HepG2 (cell line): ENCODE data around the gene BABAM1. TPM values are rescaled to one million over a fixed set of nuclear protein-coding genes. Genes with fewer than 3 reads are reported as not detected.

Source experiments
- AGO2 ChIP-seq: fragments of 200-400 bp; formaldehyde crosslinking; optimal IDR thresholded peaks from 2 replicates; pipeline ENCODE3; 2017; ENCODE audit warnings: mild to moderate bottlenecking, low read depth, low read length, moderate library complexity
- AHR ChIP-seq: IDR thresholded peaks from 2 replicates; pipeline ENCODE4 v1.6.1; 2018; ENCODE audit warnings: missing genetic modification reagents, missing compliant biosample characterization
- CEBPG ChIP-seq: IDR thresholded peaks from 2 replicates; pipeline ENCODE4 v1.6.1; 2016
- DMAP1 ChIP-seq: IDR thresholded peaks from 2 replicates; pipeline ENCODE4 v1.6.1; 2016
- EEA1 ChIP-seq: sonication (generic); formaldehyde crosslinking; IDR thresholded peaks from 2 replicates; pipeline ENCODE4 v1.5.1; 2020; ENCODE audit warnings: mild to moderate bottlenecking, missing genetic modification reagents, borderline replicate concordance
- FOSL2 ChIP-seq: sonication (generic); formaldehyde crosslinking; IDR thresholded peaks from 2 replicates; pipeline ENCODE4 v1.4.0; 2020; ENCODE audit warnings: missing genetic modification reagents
- GZF1 ChIP-seq: sonication (generic); formaldehyde crosslinking; IDR thresholded peaks from 2 replicates; pipeline ENCODE4 v1.5.1; 2020; ENCODE audit warnings: mild to moderate bottlenecking, missing genetic modification reagents
- IRF2 ChIP-seq: IDR thresholded peaks from 2 replicates; pipeline ENCODE4 v1.6.1; 2018; ENCODE audit warnings: missing genetic modification reagents, missing compliant biosample characterization
- KDM2A ChIP-seq: sonication (generic); formaldehyde crosslinking; IDR thresholded peaks from 2 replicates; pipeline ENCODE4 v1.4.0; 2020; ENCODE audit warnings: low read depth, missing genetic modification reagents, borderline replicate concordance
- KLF9 ChIP-seq: IDR thresholded peaks from 2 replicates; pipeline ENCODE4 v1.6.1; 2016; ENCODE audit warnings: low read depth
- MTA1 ChIP-seq: sonication (generic); formaldehyde crosslinking; IDR thresholded peaks from 2 replicates; pipeline ENCODE4 v1.4.0; 2020; ENCODE audit warnings: missing genetic modification reagents, mild to moderate bottlenecking, borderline replicate concordance
- PITX1 ChIP-seq: sonication (generic); formaldehyde crosslinking; IDR thresholded peaks from 2 replicates; pipeline ENCODE4 v1.5.1; 2020; ENCODE audit warnings: mild to moderate bottlenecking, missing genetic modification reagents
- POLR2G ChIP-seq: fragments of 200-400 bp; formaldehyde crosslinking; IDR thresholded peaks from 2 replicates; pipeline ENCODE4 v1.6.1; 2018; ENCODE audit warnings: mild to moderate bottlenecking, low read depth, low read length, moderate library complexity
- TEAD3 ChIP-seq: optimal IDR thresholded peaks from 2 replicates; pipeline ENCODE3; 2016; ENCODE audit warnings: borderline replicate concordance
- ZBTB38 ChIP-seq: sonication (generic); formaldehyde crosslinking; IDR thresholded peaks from 2 replicates; pipeline ENCODE4 v1.5.1; 2020; ENCODE audit warnings: mild to moderate bottlenecking, missing genetic modification reagents
- ZNF207 ChIP-seq: fragments of 450-650 bp; IDR thresholded peaks from 2 replicates; pipeline ENCODE4 v1.6.1; 2016; ENCODE audit warnings: antibody characterized with exemption, borderline replicate concordance
- ZNF224 ChIP-seq: sonication (generic); formaldehyde crosslinking; IDR thresholded peaks from 2 replicates; pipeline ENCODE4 v1.5.0; 2020; ENCODE audit warnings: mild to moderate bottlenecking, missing genetic modification reagents
- ZNF256 ChIP-seq: sonication (generic); formaldehyde crosslinking; conservative IDR thresholded peaks from 2 replicates; pipeline ENCODE4 v1.4.0; 2020; ENCODE audit warnings: missing genetic modification reagents
- ZNF263 ChIP-seq: sonication (generic); formaldehyde crosslinking; IDR thresholded peaks from 2 replicates; pipeline ENCODE4 v1.4.0; 2020; ENCODE audit warnings: missing genetic modification reagents
- ZNF780A ChIP-seq: sonication (generic); formaldehyde crosslinking; IDR thresholded peaks from 2 replicates; pipeline ENCODE4 v1.8.0; 2022; ENCODE audit warnings: mild to moderate bottlenecking, missing genetic modification reagents, moderate library complexity
- polyA plus RNA-seq, 8 experiments: library from polyadenylated mRNA; depleted of rRNA in 3 of 8; stranded (reverse) in 7 of 8; unstranded in 1 of 8; fragments of >200 nt; fragmentation: Illumina TruSeq in 4 of 8; extraction: Trizol in 4 of 8; gene quantifications; 2 replicates each; pipeline versions ENCODE4 v1.2.1 to v1.2.3, GENCODE V29; 2011 to 2016; ENCODE audit warnings: low read depth in 4 of 8, missing spikeins in 1 of 8, mixed read lengths in 1 of 8; ENCODE audit not compliant: insufficient read depth in 1 of 8
- total RNA-seq, 5 experiments: library from RNA; depleted of rRNA; stranded (reverse); fragments of >200 nt; fragmentation: Illumina TruSeq; extraction: Trizol; gene quantifications; 2 replicates each; pipeline ENCODE4 v1.2.3, GENCODE V29; 2016; ENCODE audit warnings: low read depth in 1 of 5
- TF ChIP-seq, protein P1 (sequence below): sonication (generic); formaldehyde crosslinking; IDR thresholded peaks from 2 replicates; pipeline ENCODE4 v1.4.0; 2020; ENCODE audit warnings: missing genetic modification reagents
- TF ChIP-seq, protein P2 (sequence below): sonication (generic); formaldehyde crosslinking; IDR thresholded peaks from 2 replicates; pipeline ENCODE4 v1.5.1; 2020; ENCODE audit warnings: mild to moderate bottlenecking, missing genetic modification reagents, moderate library complexity
- TF ChIP-seq, protein P3 (sequence below): sonication (generic); formaldehyde crosslinking; IDR thresholded peaks from 2 replicates; pipeline ENCODE4 v1.5.0; 2020; ENCODE audit warnings: mild to moderate bottlenecking, missing genetic modification reagents

Gene BABAM1
- total and polyA plus RNA-seq, 2 of the 13 experiments (the other 11 are each of a cell fraction or from before 2014, with no cell fraction given): 70.0 to 82.0 TPM

DNA sequence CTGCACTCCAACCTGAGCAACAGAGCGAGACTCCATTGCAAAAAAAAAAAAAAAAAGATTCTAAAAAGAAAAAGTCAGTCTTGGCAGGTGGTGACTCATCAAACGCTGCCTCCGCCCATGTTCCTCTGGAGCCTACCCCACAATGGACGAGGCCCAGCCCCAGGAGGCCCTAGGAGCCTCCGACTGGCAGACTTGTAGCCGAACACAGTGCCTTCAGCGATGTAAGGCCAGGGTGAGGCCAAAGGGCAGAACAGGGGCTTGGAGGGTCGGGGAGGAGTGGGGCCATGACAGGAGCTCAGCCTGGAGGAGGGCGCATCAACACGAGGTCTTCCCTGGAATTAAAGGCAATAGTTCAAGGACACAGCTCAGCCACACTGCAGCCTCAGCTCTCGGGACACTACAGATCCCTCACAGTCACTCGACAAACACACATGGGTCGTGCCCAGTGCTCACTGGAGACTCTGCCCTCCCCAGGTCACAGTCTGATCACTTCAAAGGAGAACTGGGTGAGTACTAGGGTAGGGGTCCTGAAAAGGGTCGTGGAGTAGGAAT lies 47.0 kb upstream of the BABAM1 start (continued):
- no peak for TF ChIP-seq KLF9 (CRISPR knock-in tag)
- no peak for TF ChIP-seq CEBPG
- no peak for TF ChIP-seq EEA1 (CRISPR knock-in tag)
- no peak for TF ChIP-seq ZNF780A (CRISPR knock-in tag)
- 0 out of 2 replicates have a peak, but pooled peaks have one; percentile 24 for TF ChIP-seq DMAP1
- TF ChIP-seq ZNF256 (CRISPR knock-in tag): no peak
- 0 out of 2 replicates have a peak, but pooled peaks have one; percentile 15 for TF ChIP-seq KDM2A (CRISPR knock-in tag)
- TF ChIP-seq MTA1 (CRISPR knock-in tag): peak; percentile 74; the same call in 1 of the 2 replicates
- peak; percentile 53 for TF ChIP-seq AGO2
- TF ChIP-seq, protein P1, sequence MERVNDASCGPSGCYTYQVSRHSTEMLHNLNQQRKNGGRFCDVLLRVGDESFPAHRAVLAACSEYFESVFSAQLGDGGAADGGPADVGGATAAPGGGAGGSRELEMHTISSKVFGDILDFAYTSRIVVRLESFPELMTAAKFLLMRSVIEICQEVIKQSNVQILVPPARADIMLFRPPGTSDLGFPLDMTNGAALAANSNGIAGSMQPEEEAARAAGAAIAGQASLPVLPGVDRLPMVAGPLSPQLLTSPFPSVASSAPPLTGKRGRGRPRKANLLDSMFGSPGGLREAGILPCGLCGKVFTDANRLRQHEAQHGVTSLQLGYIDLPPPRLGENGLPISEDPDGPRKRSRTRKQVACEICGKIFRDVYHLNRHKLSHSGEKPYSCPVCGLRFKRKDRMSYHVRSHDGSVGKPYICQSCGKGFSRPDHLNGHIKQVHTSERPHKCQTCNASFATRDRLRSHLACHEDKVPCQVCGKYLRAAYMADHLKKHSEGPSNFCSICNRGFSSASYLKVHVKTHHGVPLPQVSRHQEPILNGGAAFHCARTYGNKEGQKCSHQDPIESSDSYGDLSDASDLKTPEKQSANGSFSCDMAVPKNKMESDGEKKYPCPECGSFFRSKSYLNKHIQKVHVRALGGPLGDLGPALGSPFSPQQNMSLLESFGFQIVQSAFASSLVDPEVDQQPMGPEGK (CRISPR knock-in tag): 0 out of 2 replicates have a peak, but pooled peaks have one; percentile 21
- TF ChIP-seq GZF1 (CRISPR knock-in tag): no peak
- TF ChIP-seq AHR (CRISPR knock-in tag): 0 out of 2 replicates have a peak, but pooled peaks have one; percentile 23
- no peak for TF ChIP-seq ZNF207
- peak; percentile 44; the same call in 1 of the 2 replicates for TF ChIP-seq POLR2G
- no peak for TF ChIP-seq IRF2 (CRISPR knock-in tag)
- TF ChIP-seq FOSL2: peak; percentile 79
- no peak for TF ChIP-seq ZNF224 (CRISPR knock-in tag)
- TF ChIP-seq TEAD3 (CRISPR knock-in tag): peak; percentile 44
- peak; percentile 22; the same call in 1 of the 2 replicates for TF ChIP-seq ZBTB38
- peak; percentile 79 for TF ChIP-seq ZNF263
- peak; percentile 52; the same call in 1 of the 2 replicates for TF ChIP-seq PITX1 (CRISPR knock-in tag)
- TF ChIP-seq, protein P2, sequence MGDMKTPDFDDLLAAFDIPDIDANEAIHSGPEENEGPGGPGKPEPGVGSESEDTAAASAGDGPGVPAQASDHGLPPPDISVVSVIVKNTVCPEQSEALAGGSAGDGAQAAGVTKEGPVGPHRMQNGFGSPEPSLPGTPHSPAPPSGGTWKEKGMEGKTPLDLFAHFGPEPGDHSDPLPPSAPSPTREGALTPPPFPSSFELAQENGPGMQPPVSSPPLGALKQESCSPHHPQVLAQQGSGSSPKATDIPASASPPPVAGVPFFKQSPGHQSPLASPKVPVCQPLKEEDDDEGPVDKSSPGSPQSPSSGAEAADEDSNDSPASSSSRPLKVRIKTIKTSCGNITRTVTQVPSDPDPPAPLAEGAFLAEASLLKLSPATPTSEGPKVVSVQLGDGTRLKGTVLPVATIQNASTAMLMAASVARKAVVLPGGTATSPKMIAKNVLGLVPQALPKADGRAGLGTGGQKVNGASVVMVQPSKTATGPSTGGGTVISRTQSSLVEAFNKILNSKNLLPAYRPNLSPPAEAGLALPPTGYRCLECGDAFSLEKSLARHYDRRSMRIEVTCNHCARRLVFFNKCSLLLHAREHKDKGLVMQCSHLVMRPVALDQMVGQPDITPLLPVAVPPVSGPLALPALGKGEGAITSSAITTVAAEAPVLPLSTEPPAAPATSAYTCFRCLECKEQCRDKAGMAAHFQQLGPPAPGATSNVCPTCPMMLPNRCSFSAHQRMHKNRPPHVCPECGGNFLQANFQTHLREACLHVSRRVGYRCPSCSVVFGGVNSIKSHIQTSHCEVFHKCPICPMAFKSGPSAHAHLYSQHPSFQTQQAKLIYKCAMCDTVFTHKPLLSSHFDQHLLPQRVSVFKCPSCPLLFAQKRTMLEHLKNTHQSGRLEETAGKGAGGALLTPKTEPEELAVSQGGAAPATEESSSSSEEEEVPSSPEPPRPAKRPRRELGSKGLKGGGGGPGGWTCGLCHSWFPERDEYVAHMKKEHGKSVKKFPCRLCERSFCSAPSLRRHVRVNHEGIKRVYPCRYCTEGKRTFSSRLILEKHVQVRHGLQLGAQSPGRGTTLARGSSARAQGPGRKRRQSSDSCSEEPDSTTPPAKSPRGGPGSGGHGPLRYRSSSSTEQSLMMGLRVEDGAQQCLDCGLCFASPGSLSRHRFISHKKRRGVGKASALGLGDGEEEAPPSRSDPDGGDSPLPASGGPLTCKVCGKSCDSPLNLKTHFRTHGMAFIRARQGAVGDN: peak; percentile 71
- TF ChIP-seq, protein P3, sequence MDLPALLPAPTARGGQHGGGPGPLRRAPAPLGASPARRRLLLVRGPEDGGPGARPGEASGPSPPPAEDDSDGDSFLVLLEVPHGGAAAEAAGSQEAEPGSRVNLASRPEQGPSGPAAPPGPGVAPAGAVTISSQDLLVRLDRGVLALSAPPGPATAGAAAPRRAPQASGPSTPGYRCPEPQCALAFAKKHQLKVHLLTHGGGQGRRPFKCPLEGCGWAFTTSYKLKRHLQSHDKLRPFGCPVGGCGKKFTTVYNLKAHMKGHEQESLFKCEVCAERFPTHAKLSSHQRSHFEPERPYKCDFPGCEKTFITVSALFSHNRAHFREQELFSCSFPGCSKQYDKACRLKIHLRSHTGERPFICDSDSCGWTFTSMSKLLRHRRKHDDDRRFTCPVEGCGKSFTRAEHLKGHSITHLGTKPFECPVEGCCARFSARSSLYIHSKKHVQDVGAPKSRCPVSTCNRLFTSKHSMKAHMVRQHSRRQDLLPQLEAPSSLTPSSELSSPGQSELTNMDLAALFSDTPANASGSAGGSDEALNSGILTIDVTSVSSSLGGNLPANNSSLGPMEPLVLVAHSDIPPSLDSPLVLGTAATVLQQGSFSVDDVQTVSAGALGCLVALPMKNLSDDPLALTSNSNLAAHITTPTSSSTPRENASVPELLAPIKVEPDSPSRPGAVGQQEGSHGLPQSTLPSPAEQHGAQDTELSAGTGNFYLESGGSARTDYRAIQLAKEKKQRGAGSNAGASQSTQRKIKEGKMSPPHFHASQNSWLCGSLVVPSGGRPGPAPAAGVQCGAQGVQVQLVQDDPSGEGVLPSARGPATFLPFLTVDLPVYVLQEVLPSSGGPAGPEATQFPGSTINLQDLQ (CRISPR knock-in tag): no peak
